Adrenal gland (tissue), 12 donors: Measurements from ENCODE around the gene CAMSAP1. TPM values are rescaled to one million over a fixed set of nuclear protein-coding genes. Genes with fewer than 3 reads are reported as not detected.
"Not testable (repeated sequence)": the region's sequence is repeated elsewhere in the genome, so short reads cannot be mapped to it uniquely, and the experiment has no call there.

Source experiments
- DNase-seq, 7 donors: peaks; one replicate each; pipeline ENCODE4 v3.0.0-alpha.2; 2019 to 2020
- H3K27ac ChIP-seq, 5 donors: fragments of 200-600 bp; sonication (generic) in 4 of 5; 1 replicate in 3 of 5; 2 replicates in 2 of 5; pipeline versions ENCODE4 v1.5.1 to v1.8.0; 2016 to 2020; ENCODE audit warnings: mild to moderate bottlenecking in 1 of 5
- H3K27me3 ChIP-seq: fragments of 200-600 bp; 2 replicates; pipeline ENCODE4 v1.8.0; 2021
- H3K36me3 ChIP-seq, 2 donors: fragments of 200-600 bp; replicated peaks in 1 of 2; 1 replicate in 1 of 2; 2 replicates in 1 of 2; pipeline versions ENCODE4 v1.5.1 to v1.8.0; 2018 to 2022
- H3K4me1 ChIP-seq, 2 donors: fragments of 200-600 bp; replicated peaks in 1 of 2; 1 replicate in 1 of 2; 2 replicates in 1 of 2; pipeline versions ENCODE4 v1.5.1 to v1.8.0; 2018 to 2021
- H3K4me3 ChIP-seq, 4 donors: fragments of 200-600 bp; sonication (generic) in 3 of 4; one replicate each; pipeline ENCODE4 v1.5.1; 2016 to 2018
- H3K9me3 ChIP-seq, 3 donors: fragments of 200-600 bp; sonication (generic) in 1 of 3; replicated peaks in 1 of 3; 1 replicate in 2 of 3; 2 replicates in 1 of 3; pipeline versions ENCODE4 v1.5.1 to v1.8.0; 2016 to 2021
- CTCF ChIP-seq, 6 experiments: fragments of 450-650 bp in 4 of 6; fragments of 200-600 bp in 2 of 6; sonication (generic) in 1 of 6; IDR thresholded peaks; 1 replicate in 5 of 6; 2 replicates in 1 of 6; pipeline versions ENCODE4 v1.5.1 to v1.8.0; 2016 to 2021; ENCODE audit warnings: antibody characterized with exemption in 6 of 6, mild to moderate bottlenecking in 2 of 6, moderate library complexity in 1 of 6
- POLR2A ChIP-seq, 2 donors: fragments of 450-650 bp; IDR thresholded peaks; one replicate each; pipeline ENCODE4 v1.6.1; 2017; ENCODE audit warnings: antibody characterized with exemption in 2 of 2, mild to moderate bottlenecking in 2 of 2, moderate library complexity in 1 of 2
- WGBS, 4 donors: extraction: QIAGEN DNeasy Blood & Tissue Kit in 2 of 4; methylation state at CpG; one replicate each; pipeline versions ENCODE4 v1.1.5 to v1.1.7; 2013 to 2017; 5-methylcytosine and 5-hydroxymethylcytosine counted together
- intact Hi-C, 2 donors: fragments of 100-400 bp; cut with DNase I; formaldehyde crosslinking; loops; one replicate each; pipeline versions ENCODE4 v1.14.1 to v1.15.0; 2022 to 2023
- polyA plus RNA-seq, 3 donors: library from polyadenylated mRNA; stranded (reverse); fragments of 200-250 nt in 2 of 3; fragments of 350-450 nt in 1 of 3; fragmentation: Illumina TruSeq in 1 of 3; extraction: RNeasy Lipid Tissue Mini Kit (QIAGEN cat#74804) in 1 of 3; gene quantifications; one replicate each; pipeline ENCODE4 v1.2.3, GENCODE V29; 2013 to 2014
- total RNA-seq, 9 donors: library from RNA; depleted of rRNA in 4 of 9; stranded (reverse); fragments of >200 nt in 4 of 9; fragments of 120-200 nt in 1 of 9; fragmentation: NEBNext Ultra II Directional in 1 of 9; extraction: Animal tissue kit (Norgen Biotek cat#: 25700) in 1 of 9; gene quantifications; one replicate each; pipeline versions ENCODE4 v1.1.0 to v1.2.4, GENCODE V29; 2013 to 2023
- donor health status: healthy with polysubstance abuse.
- donor health status: Bipolar disorder and iron deficiency.
- donor health status: DM: yes; HTN: yes; CAD: no.
- donor health status: DM: no; HTN: no; CAD: no.
- donor health status: DM: no; HTN: no; CAD: no.
- donor health status: DM: yes; HTN: yes; CAD: no.

The CAMSAP1 gene
- total and polyA plus RNA-seq, 12 donors, result 4.6 to 108 (median 27.0) TPM

GRCh38 chr9:135895202-135895848 lies 12.0 kb downstream of the CAMSAP1 start:
- Histone ChIP-seq H3K36me3 (no peaks in the 10 kb centered on the region), H3K27me3 (no peaks in the 10 kb centered on the region), H3K4me1 (peaks cover 10 to 36% of the 10 kb centered on the region in 2 donors), H3K9me3 (no peaks in the 10 kb centered on the region), H3K4me3 (no peak overlapping the region), H3K27ac (no peak overlapping the region)
- intact Hi-C loops, result no loop called here
- DNase-seq, result no peak
- TF ChIP-seq POLR2A (IDR thresholded peaks at IDR 0.05) (no peak), CTCF (IDR thresholded peaks at IDR 0.05) (no peak)
- 82 to 91% (median 87%) methylated on average over 4 of the region's 4 CpGs for WGBS, 4 donors

- Histone ChIP-seq H3K27me3 (no peaks in the 10 kb centered on the region), H3K36me3 (no peaks in the 10 kb centered on the region), H3K27ac (peak overlapping the region in 1 of 5 donors; percentile 1), H3K9me3 (no peaks in the 10 kb centered on the region), H3K4me1 (peaks cover 11 to 37% of the 10 kb centered on the region in 2 donors), H3K4me3 (no peak overlapping the region)
- DNase-seq, result no peak
- TF ChIP-seq POLR2A (IDR thresholded peaks at IDR 0.05) (no peak), CTCF (IDR thresholded peaks at IDR 0.05) (no peak)
- intact Hi-C loops, result no loop called here
- WGBS, 4 donors, result 83 to 90% (median 88%) methylated on average over 1 of the region's 1 CpG
These were observed 14.2 kb downstream of the CAMSAP1 start for GRCh38 chr9:135893104-135893503.

- 95 to 98% (median 97%) methylated on average over 6 of the region's 6 CpGs for WGBS, 4 donors
- H3K27me3 ChIP-seq, H3K9me3 ChIP-seq, H3K36me3 ChIP-seq, intact Hi-C loops, H3K4me3 ChIP-seq, DNase-seq, H3K27ac ChIP-seq: not testable (repeated sequence)
- peaks cover 19 to 45% of the 10 kb centered on the region in 2 donors for H3K4me1 ChIP-seq
These were observed 15.0 kb downstream of the CAMSAP1 start for GRCh38 chr9:135892327-135892726.

GRCh38 chr9:135891027-135891631 lies 16.2 kb downstream of the CAMSAP1 start:
- no peaks in the 10 kb centered on the region for H3K27me3 ChIP-seq
- no peak for TF ChIP-seq POLR2A (IDR thresholded peaks at IDR 0.05)
- no peak for TF ChIP-seq CTCF (IDR thresholded peaks at IDR 0.05)
- H3K27ac ChIP-seq, result no peak overlapping the region
- no peak overlapping the region for H3K4me3 ChIP-seq
- DNase-seq, result peak in 1 of 7 donors; percentile 41
- no peaks in the 10 kb centered on the region for H3K36me3 ChIP-seq
- H3K4me1 ChIP-seq, result peaks cover 31 to 55% of the 10 kb centered on the region in 2 donors
- no peaks in the 10 kb centered on the region for H3K9me3 ChIP-seq
- WGBS, 4 donors, result 77 to 83% (median 80%) methylated on average over 8 of the region's 8 CpGs
- intact Hi-C loops, result no loop called here
